Endothelial cell of umbilical vein (primary cell): ENCODE measurements around the gene CTSE. TPM values are rescaled to one million over a fixed set of nuclear protein-coding genes. Genes with fewer than 3 reads are reported as not detected.
A peak's percentile ranks its signal among the peaks of the same experiment; 100 is the strongest.

Source experiments
- BruUV-seq: library from RNA; stranded (reverse); fragments of 400-500 nt; replicated peaks from 2 replicates; lab custom pipeline; 2021; lab: Mats Ljungman, UMichigan
- CTCF ChIA-PET: fragments of 300-600, 350-600 bp; sonication (Branson Sonifier 250); formaldehyde crosslinking; loops from one replicate; lab custom pipeline; 2021; ENCODE audit warnings: antibody characterized with exemption, inconsistent platforms; lab: Charles Lee
- POLR2A ChIA-PET: fragments of 300-600, 350-600 bp; sonication (Branson Sonifier 250); formaldehyde crosslinking; loops from one replicate; lab custom pipeline; 2021; ENCODE audit warnings: antibody characterized with exemption, inconsistent platforms; lab: Charles Lee
- DNase-seq: peaks from one replicate; pipeline ENCODE4 v3.0.0-alpha.2; 2011; ENCODE audit warnings: low read depth, low spot score
- FAIRE-seq: peaks from 2 replicates; lab custom pipeline; 2011; peaks lifted over from hg19 to GRCh38; lab: Jason Lieb, UNC
- H2AFZ ChIP-seq: 2 replicates; pipeline ENCODE4 v1.6.0; 2012; ENCODE audit warnings: low read depth, low read length, control low read depth, inconsistent platforms
- H3K27ac ChIP-seq: 2 replicates; pipeline ENCODE4 v1.5.1; 2011; ENCODE audit warnings: low read depth, mild to moderate bottlenecking, control low read depth, low read length, moderate library complexity; ENCODE audit not compliant: insufficient read depth
- H3K27me3 ChIP-seq, 2 experiments: 2 replicates each; pipeline versions ENCODE4 v1.6.0 to v1.6.1; 2011; ENCODE audit warnings: low read length in 2 of 2, mixed read lengths in 1 of 2; ENCODE audit not compliant: control insufficient read depth in 2 of 2, insufficient read depth in 2 of 2
- H3K36me3 ChIP-seq, 2 experiments: 2 replicates in 1 of 2; 3 replicates in 1 of 2; pipeline ENCODE4 v1.5.1; 2011; ENCODE audit warnings: low read length in 2 of 2, mild to moderate bottlenecking in 1 of 2, moderate library complexity in 1 of 2; ENCODE audit not compliant: control insufficient read depth in 2 of 2, insufficient read depth in 2 of 2; ENCODE audit errors: extremely low read depth in 1 of 2
- H3K4me1 ChIP-seq: 3 replicates; pipeline ENCODE4 v1.5.1; 2011; ENCODE audit warnings: mild to moderate bottlenecking, low read length; ENCODE audit not compliant: control insufficient read depth, insufficient read depth; ENCODE audit errors: extremely low read depth
- H3K4me2 ChIP-seq: 2 replicates; pipeline ENCODE4 v1.6.1; 2011; ENCODE audit warnings: low read length, control low read depth, mixed read lengths; ENCODE audit not compliant: insufficient read depth
- H3K4me3 ChIP-seq, 3 experiments: fragments of 200-600 bp in 1 of 3; sonication (generic), shearing (Covaris generic) in 1 of 3; replicated peaks in 1 of 3; 2 replicates each; pipeline ENCODE4 v1.5.1; 2011 to 2016; ENCODE audit warnings: control low read depth in 3 of 3, low read length in 3 of 3, mild to moderate bottlenecking in 2 of 3, inconsistent platforms in 1 of 3, low read depth in 1 of 3, moderate library complexity in 1 of 3; ENCODE audit not compliant: insufficient read depth in 1 of 3
- H3K79me2 ChIP-seq: 2 replicates; pipeline ENCODE4 v1.6.0; 2012; ENCODE audit warnings: low read length, inconsistent platforms; ENCODE audit not compliant: control insufficient read depth, insufficient read depth
- H3K9ac ChIP-seq: replicated peaks from 2 replicates; pipeline ENCODE3; 2011; ENCODE audit warnings: low read length, control low read depth; ENCODE audit not compliant: insufficient read depth; ENCODE audit errors: extremely low read depth
- H3K9me1 ChIP-seq: replicated peaks from 3 replicates; pipeline ENCODE4 v1.6.0; 2011; ENCODE audit warnings: mild to moderate bottlenecking, low read length; ENCODE audit not compliant: control insufficient read depth, insufficient read depth; ENCODE audit errors: extremely low read depth
- H3K9me3 ChIP-seq: replicated peaks from 2 replicates; pipeline ENCODE4 v1.5.1; 2012; ENCODE audit warnings: low read length, inconsistent platforms; ENCODE audit not compliant: control insufficient read depth, insufficient read depth
- H4K20me1 ChIP-seq: replicated peaks from 2 replicates; pipeline ENCODE3; 2011; ENCODE audit warnings: mild to moderate bottlenecking, low read length; ENCODE audit not compliant: control insufficient read depth, insufficient read depth; ENCODE audit errors: extremely low read depth
- EZH2 ChIP-seq: IDR thresholded peaks from 2 replicates; pipeline ENCODE4 v1.6.1; 2012; ENCODE audit warnings: borderline replicate concordance, low read depth, mild to moderate bottlenecking, moderate library complexity, low read length, inconsistent platforms; ENCODE audit not compliant: severe bottlenecking
- FOS ChIP-seq: IDR thresholded peaks from 2 replicates; pipeline ENCODE4 v1.6.1; 2011; ENCODE audit warnings: mild to moderate bottlenecking, low read length, moderate library complexity, borderline replicate concordance; ENCODE audit not compliant: insufficient read depth
- GATA2 ChIP-seq: IDR thresholded peaks from 2 replicates; pipeline ENCODE4 v1.7.0; 2011; ENCODE audit warnings: low read depth, mild to moderate bottlenecking, moderate library complexity, mixed read lengths, low read length; ENCODE audit not compliant: insufficient read length, insufficient read depth
- JUN ChIP-seq: IDR thresholded peaks from 2 replicates; pipeline ENCODE4 v1.6.1; 2011; ENCODE audit warnings: borderline replicate concordance, low read depth; ENCODE audit not compliant: insufficient read length, insufficient read depth
- MYC ChIP-seq: IDR thresholded peaks from one replicate; pipeline ENCODE4 v1.6.1; 2011; ENCODE audit warnings: mild to moderate bottlenecking, low read depth, low read length
- POLR2A ChIP-seq: IDR thresholded peaks from 2 replicates; pipeline ENCODE4 v1.6.1; 2012; ENCODE audit warnings: low read depth, mild to moderate bottlenecking, control low read depth, low read length
- POLR2AphosphoS5 ChIP-seq: IDR thresholded peaks from 2 replicates; pipeline ENCODE4 v1.6.1; 2012; ENCODE audit warnings: low read depth, mild to moderate bottlenecking, control low read depth, low read length, moderate library complexity; ENCODE audit not compliant: insufficient read depth
- dilution Hi-C: fragments of 300-500 bp; cut with MboI; formaldehyde crosslinking; loops from one replicate; pipeline ENCODE4 v1.15.0; 2019; ENCODE audit warnings: low sequenced_read_pairs; ENCODE audit not compliant: extremely low pct_ligation_motif_present
- intact Hi-C: fragments of 100-400 bp; cut with micrococcal nuclease; formaldehyde crosslinking; loops from one replicate; pipeline ENCODE4 v1.10.0; 2022
- polyA plus RNA-seq, 4 experiments: library from polyadenylated mRNA; depleted of rRNA in 3 of 4; stranded (reverse) in 3 of 4; unstranded in 1 of 4; fragments of >200 nt; gene quantifications; 2 replicates each; pipeline versions ENCODE4 v1.2.1 to v1.2.3, GENCODE V29; 2011 to 2012; ENCODE audit warnings: missing spikeins in 1 of 4
- total RNA-seq: library from RNA; stranded (reverse); gene quantifications from 2 replicates; pipeline ENCODE4 v1.2.3, GENCODE V29; 2021
- TF ChIP-seq, protein P1 (sequence below), 2 donors: IDR thresholded peaks; 1 replicate in 1 of 2; 2 replicates in 1 of 2; pipeline ENCODE4 v1.5.1; 2011; ENCODE audit warnings: low read length in 2 of 2, mild to moderate bottlenecking in 2 of 2, moderate library complexity in 2 of 2, control low read depth in 1 of 2, inconsistent platforms in 1 of 2, low read depth in 1 of 2; ENCODE audit not compliant: insufficient read depth in 1 of 2; ENCODE audit errors: extremely low read depth in 1 of 2
- TF ChIP-seq, protein P2 (sequence below): IDR thresholded peaks from 2 replicates; pipeline ENCODE4 v1.6.1; 2011; ENCODE audit not compliant: insufficient read depth, insufficient read length

The CTSE gene
- total and polyA plus RNA-seq, 2 donors (not counting 3 experiments of a cell fraction or from before 2014, with no cell fraction given), result 0.17 TPM; not detected in 1

DNA sequence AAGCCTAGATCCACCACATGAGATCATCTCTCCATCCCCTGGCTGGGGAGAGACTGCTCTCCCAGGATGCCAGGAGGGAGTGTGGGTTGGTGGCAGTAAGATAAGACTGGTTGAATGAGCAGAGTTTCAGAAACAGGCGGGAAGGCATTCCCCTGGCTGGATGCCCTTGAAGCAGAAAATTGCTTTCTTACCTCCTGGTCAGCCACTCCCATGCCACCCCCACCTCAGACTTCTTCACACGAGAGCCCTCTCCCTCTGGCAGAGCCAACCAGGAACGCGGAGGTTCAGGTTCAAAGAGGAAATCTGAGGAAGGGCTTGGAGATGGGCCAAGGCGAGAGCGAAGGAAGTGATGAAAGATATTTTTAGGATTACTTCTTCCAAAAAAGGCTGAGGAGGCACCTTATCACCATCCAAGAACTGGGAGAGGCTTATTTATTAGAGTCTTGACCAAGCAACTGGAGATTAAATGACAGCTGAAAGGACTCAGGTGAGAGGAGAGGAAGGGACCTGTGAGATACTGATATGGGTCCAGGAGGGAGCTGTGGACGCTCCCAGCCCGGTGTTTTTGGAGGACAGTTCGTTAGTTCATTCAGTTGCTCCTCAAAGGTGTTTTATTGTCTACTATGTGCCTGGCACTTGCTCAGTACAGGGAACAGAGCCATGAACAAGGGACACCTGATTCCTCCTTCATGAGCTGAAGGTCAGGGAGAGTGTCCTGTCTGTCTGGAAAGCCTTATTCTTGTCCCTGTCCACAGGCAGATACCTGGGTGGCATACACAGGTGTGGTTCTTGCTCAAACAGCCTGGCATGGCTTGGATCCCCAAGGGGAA lies 61.5 kb downstream of the CTSE start:
- no peak overlapping the region for H3K27ac ChIP-seq
- no TSS peak for BruUV-seq
- CTCF ChIA-PET, result interaction anchor here (1.1 to 15.6 kb wide), 6 partner anchors 10 to 54 kb away, joined by 3 to 154 read pairs (median 7); no protein-coding TSS in a partner anchor
- H3K27me3 ChIP-seq, result peaks cover 3 to 7% of the 10 kb centered on the region in 2 experiments
- H4K20me1 ChIP-seq, result no peaks in the 10 kb centered on the region
- FAIRE-seq (no peak), DNase-seq (peak; percentile 7)
- no peaks in the 10 kb centered on the region for H3K36me3 ChIP-seq
- POLR2A ChIA-PET, result no interaction called here
- TF ChIP-seq, protein P1, sequence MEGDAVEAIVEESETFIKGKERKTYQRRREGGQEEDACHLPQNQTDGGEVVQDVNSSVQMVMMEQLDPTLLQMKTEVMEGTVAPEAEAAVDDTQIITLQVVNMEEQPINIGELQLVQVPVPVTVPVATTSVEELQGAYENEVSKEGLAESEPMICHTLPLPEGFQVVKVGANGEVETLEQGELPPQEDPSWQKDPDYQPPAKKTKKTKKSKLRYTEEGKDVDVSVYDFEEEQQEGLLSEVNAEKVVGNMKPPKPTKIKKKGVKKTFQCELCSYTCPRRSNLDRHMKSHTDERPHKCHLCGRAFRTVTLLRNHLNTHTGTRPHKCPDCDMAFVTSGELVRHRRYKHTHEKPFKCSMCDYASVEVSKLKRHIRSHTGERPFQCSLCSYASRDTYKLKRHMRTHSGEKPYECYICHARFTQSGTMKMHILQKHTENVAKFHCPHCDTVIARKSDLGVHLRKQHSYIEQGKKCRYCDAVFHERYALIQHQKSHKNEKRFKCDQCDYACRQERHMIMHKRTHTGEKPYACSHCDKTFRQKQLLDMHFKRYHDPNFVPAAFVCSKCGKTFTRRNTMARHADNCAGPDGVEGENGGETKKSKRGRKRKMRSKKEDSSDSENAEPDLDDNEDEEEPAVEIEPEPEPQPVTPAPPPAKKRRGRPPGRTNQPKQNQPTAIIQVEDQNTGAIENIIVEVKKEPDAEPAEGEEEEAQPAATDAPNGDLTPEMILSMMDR (IDR thresholded peaks at IDR 0.05; ENCODE audit: extremely low read depth in 1 of 2, insufficient read depth in 1 of 2, low read depth in 1 of 2, low read length in 2 of 2), result no peak
- TF ChIP-seq FOS, result no peak
- no peak for TF ChIP-seq POLR2AphosphoS5
- TF ChIP-seq MYC, result no peak
- TF ChIP-seq, protein P2, sequence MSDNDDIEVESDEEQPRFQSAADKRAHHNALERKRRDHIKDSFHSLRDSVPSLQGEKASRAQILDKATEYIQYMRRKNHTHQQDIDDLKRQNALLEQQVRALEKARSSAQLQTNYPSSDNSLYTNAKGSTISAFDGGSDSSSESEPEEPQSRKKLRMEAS, result no peak
- no peak for TF ChIP-seq GATA2
- no peak for TF ChIP-seq JUN
- no peak for TF ChIP-seq EZH2
- no peak for TF ChIP-seq POLR2A
- H3K4me2 ChIP-seq, result no peak overlapping the region
- no peaks in the 10 kb centered on the region for H3K79me2 ChIP-seq
- H3K4me1 ChIP-seq, result peaks cover 19% of the 10 kb centered on the region
- intact Hi-C loops (no loop called here), dilution Hi-C loops (no loop called here)
- peak overlapping the region; percentile 40 for H2AFZ ChIP-seq
- H3K9me1 ChIP-seq, result no peaks in the 10 kb centered on the region
- no peak overlapping the region for H3K4me3 ChIP-seq
- no peaks in the 10 kb centered on the region for H3K9me3 ChIP-seq
- H3K9ac ChIP-seq, result no peak overlapping the region
